ENCODE results near the gene OTOP2. TPM values are rescaled to one million over a fixed set of nuclear protein-coding genes. Genes with fewer than 3 reads are reported as not detected.

Gene OTOP2
- total and polyA plus RNA-seq, 4 donors = not detected

- DNase-seq (no peak), ATAC-seq (ENCODE audit: insufficient read depth, low FRiP score) (no peak)
- no peaks in the 10 kb centered on the region for H3K9me3 ChIP-seq (ENCODE audit: control insufficient read depth in 4 of 4, insufficient read depth in 3 of 4, low read length in 3 of 4)
- peaks cover 0 to 21% (median 2%) of the 10 kb centered on the region in 3 donors for H3K27me3 ChIP-seq (ENCODE audit: control insufficient read depth in 3 of 3, insufficient read depth in 3 of 3, low read length in 2 of 3)
- H3K4me1 ChIP-seq (ENCODE audit: control insufficient read depth in 5 of 5, insufficient read depth in 5 of 5, low read length in 5 of 5) = no peaks in the 10 kb centered on the region
- H3K36me3 ChIP-seq (ENCODE audit: control insufficient read depth in 4 of 4, insufficient read depth in 4 of 4, low read length in 4 of 4) = no peaks in the 10 kb centered on the region
- no peak for TF ChIP-seq CTCF (IDR thresholded peaks at IDR 0.05; ENCODE audit: control extremely low read depth, extremely low read depth)
- 66 to 69% methylated on average over 13 of the region's 13 CpGs for WGBS, 2 donors
- H3K27ac ChIP-seq (ENCODE audit: low read depth in 1 of 2, low read length in 1 of 2) = no peak overlapping the region
- no peak overlapping the region for H3K4me3 ChIP-seq
- H3K9ac ChIP-seq (ENCODE audit: insufficient read depth in 1 of 2, low read length in 2 of 2) = no peak overlapping the region
Measured at GRCh38 chr17:74943808-74944522, 19.9 kb downstream of the OTOP2 start.

GRCh38 chr17:74945543-74945942 lies 21.5 kb downstream of the OTOP2 start:
- no peaks in the 10 kb centered on the region for H3K9me3 ChIP-seq (ENCODE audit: control insufficient read depth in 4 of 4, insufficient read depth in 3 of 4, low read length in 3 of 4)
- no peak overlapping the region for H3K9ac ChIP-seq (ENCODE audit: insufficient read depth in 1 of 2, low read length in 2 of 2)
- TF ChIP-seq CTCF (IDR thresholded peaks at IDR 0.05; ENCODE audit: control extremely low read depth, extremely low read depth) = no peak
- no peaks in the 10 kb centered on the region for H3K4me1 ChIP-seq (ENCODE audit: control insufficient read depth in 5 of 5, insufficient read depth in 5 of 5, low read length in 5 of 5)
- peaks cover 0 to 13% (median 2%) of the 10 kb centered on the region in 3 donors for H3K27me3 ChIP-seq (ENCODE audit: control insufficient read depth in 3 of 3, insufficient read depth in 3 of 3, low read length in 2 of 3)
- no peak for DNase-seq
- no peak for ATAC-seq (ENCODE audit: insufficient read depth, low FRiP score)
- no peaks in the 10 kb centered on the region for H3K36me3 ChIP-seq (ENCODE audit: control insufficient read depth in 4 of 4, insufficient read depth in 4 of 4, low read length in 4 of 4)
- WGBS, 2 donors = 43 to 55% methylated on average over 6 of the region's 6 CpGs
- no peak overlapping the region for H3K4me3 ChIP-seq
- no peak overlapping the region for H3K27ac ChIP-seq (ENCODE audit: low read depth in 1 of 2, low read length in 1 of 2)

GRCh38 chr17:74946641-74947040 lies 22.6 kb downstream of the OTOP2 start:
- TF ChIP-seq CTCF (IDR thresholded peaks at IDR 0.05; ENCODE audit: control extremely low read depth, extremely low read depth) = no peak
- Histone ChIP-seq H3K27me3 (ENCODE audit: control insufficient read depth in 3 of 3, insufficient read depth in 3 of 3, low read length in 2 of 3) (peaks cover 0 to 11% (median 2%) of the 10 kb centered on the region in 3 donors), H3K36me3 (ENCODE audit: control insufficient read depth in 4 of 4, insufficient read depth in 4 of 4, low read length in 4 of 4) (peaks cover 0 to 6% (median 0%) of the 10 kb centered on the region in 4 donors), H3K4me3 (no peak overlapping the region), H3K9ac (ENCODE audit: insufficient read depth in 1 of 2, low read length in 2 of 2) (no peak overlapping the region), H3K9me3 (ENCODE audit: control insufficient read depth in 4 of 4, insufficient read depth in 3 of 4, low read length in 3 of 4) (no peaks in the 10 kb centered on the region), H3K4me1 (ENCODE audit: control insufficient read depth in 5 of 5, insufficient read depth in 5 of 5, low read length in 5 of 5) (no peaks in the 10 kb centered on the region), H3K27ac (ENCODE audit: low read depth in 1 of 2, low read length in 1 of 2) (no peak overlapping the region)
- ATAC-seq (ENCODE audit: insufficient read depth, low FRiP score) (no peak), DNase-seq (no peak)
- 83 to 92% methylated on average over 14 of the region's 14 CpGs for WGBS, 2 donors

All from lung (tissue), 12 donors.